Right lobe of liver (tissue), 6 donors: ENCODE measurements around the gene SELENOP. TPM values are rescaled to one million over a fixed set of nuclear protein-coding genes. Genes with fewer than 3 reads are reported as not detected.

Source experiments
- ATAC-seq, 4 donors: fragments of 200-7000 bp; cut with Tn5 transposase; one replicate each; pipeline ENCODE4 v1.9.1; 2020; ENCODE audit warnings: mild to moderate bottlenecking in 4 of 4, moderate library complexity in 4 of 4
- DNase-seq, 3 donors: peaks; one replicate each; pipeline ENCODE4 v3.0.0-alpha.2; 2020
- H3K27ac ChIP-seq, 3 donors: fragments of 200-600 bp; one replicate each; pipeline ENCODE4 v1.8.0; 2022
- H3K27me3 ChIP-seq, 2 donors: fragments of 200-600 bp; one replicate each; pipeline ENCODE4 v1.8.0; 2022
- H3K36me3 ChIP-seq, 4 donors: fragments of 200-600 bp; sonication (generic) in 1 of 4; one replicate each; pipeline versions ENCODE4 v1.5.1 to v1.8.0; 2017 to 2022; ENCODE audit warnings: control low read depth in 1 of 4
- H3K4me1 ChIP-seq, 4 donors: fragments of 200-600 bp; sonication (generic) in 1 of 4; one replicate each; pipeline versions ENCODE4 v1.5.1 to v1.8.0; 2017 to 2022; ENCODE audit warnings: control low read depth in 1 of 4
- H3K4me3 ChIP-seq, 3 donors: fragments of 200-600 bp; one replicate each; pipeline ENCODE4 v1.8.0; 2022
- H3K9me3 ChIP-seq, 4 donors: fragments of 200-600 bp; sonication (generic) in 1 of 4; one replicate each; pipeline versions ENCODE4 v1.5.1 to v1.8.0; 2017 to 2022; ENCODE audit warnings: control low read depth in 1 of 4
- POLR2A ChIP-seq: fragments of 450-650 bp; IDR thresholded peaks from one replicate; pipeline ENCODE4 v1.6.1; 2017; ENCODE audit warnings: antibody characterized with exemption, mild to moderate bottlenecking
- WGBS: methylation state at CpG from one replicate; pipeline ENCODE4 v1.1.6; 2018; ENCODE audit warnings: low coverage, low lambda C conversion rate; ENCODE audit not compliant: insufficient coverage; ENCODE audit errors: missing lambda C conversion rate; 5-methylcytosine and 5-hydroxymethylcytosine counted together
- intact Hi-C, 2 donors: fragments of 100-400 bp; cut with DNase I; formaldehyde crosslinking; loops; one replicate each; pipeline versions ENCODE4 v1.11.2 to v1.14.1; 2022
- total RNA-seq, 6 experiments: library from RNA; depleted of rRNA in 2 of 6; stranded (reverse); fragments of >200 nt in 2 of 6; fragmentation: NEBNext Ultra II Directional in 3 of 6; extraction: Animal tissue kit (Norgen Biotek cat#: 25700) in 3 of 6; gene quantifications; one replicate each; pipeline versions ENCODE4 v1.1.0 to v1.2.4, GENCODE V29; 2016 to 2023
- TF ChIP-seq, protein P1 (sequence below), 4 donors: fragments of 200-600 bp in 3 of 4; fragments of 450-650 bp in 1 of 4; IDR thresholded peaks; one replicate each; pipeline versions ENCODE4 v1.5.1 to v1.8.0; 2016 to 2022; ENCODE audit warnings: antibody characterized with exemption in 4 of 4, mild to moderate bottlenecking in 2 of 4
- donor health status: DM: no; HTN: yes; CAD: no.
- donor health status: DM: no; HTN: no; CAD: no.
- donor health status: DM: no; HTN: no; CAD: no.
- donor health status: DM: no; HTN: yes; CAD: no.
- donor health status: DM: no; HTN: yes; CAD: no.

SELENOP gene
- total RNA-seq, 6 experiments from 2014 or later, result 1,892 to 2,891 (median 2,149) TPM

DNA sequence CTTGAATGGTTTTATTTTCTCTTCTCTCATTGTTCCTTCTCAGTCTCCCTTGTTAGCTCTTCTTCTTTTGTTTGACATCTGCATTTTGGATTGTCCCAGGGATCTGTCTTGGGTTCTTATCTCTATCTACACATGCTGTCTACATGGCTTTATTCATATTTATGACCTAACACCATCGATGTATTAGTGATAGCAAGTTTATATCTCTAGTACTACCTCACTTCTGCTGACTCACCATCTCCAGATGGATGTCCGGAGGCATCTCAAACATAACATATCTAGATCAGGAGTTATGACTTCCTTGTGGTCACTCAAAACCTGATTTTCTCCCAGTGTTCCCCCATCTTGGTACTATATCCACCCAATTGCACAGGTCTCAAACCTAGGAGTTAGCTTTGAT, 19.2 kb upstream of the SELENOP start:
- 63% methylated on average over 1 of the region's 2 CpGs for WGBS
- no peak for ATAC-seq
- TF ChIP-seq, protein P1, sequence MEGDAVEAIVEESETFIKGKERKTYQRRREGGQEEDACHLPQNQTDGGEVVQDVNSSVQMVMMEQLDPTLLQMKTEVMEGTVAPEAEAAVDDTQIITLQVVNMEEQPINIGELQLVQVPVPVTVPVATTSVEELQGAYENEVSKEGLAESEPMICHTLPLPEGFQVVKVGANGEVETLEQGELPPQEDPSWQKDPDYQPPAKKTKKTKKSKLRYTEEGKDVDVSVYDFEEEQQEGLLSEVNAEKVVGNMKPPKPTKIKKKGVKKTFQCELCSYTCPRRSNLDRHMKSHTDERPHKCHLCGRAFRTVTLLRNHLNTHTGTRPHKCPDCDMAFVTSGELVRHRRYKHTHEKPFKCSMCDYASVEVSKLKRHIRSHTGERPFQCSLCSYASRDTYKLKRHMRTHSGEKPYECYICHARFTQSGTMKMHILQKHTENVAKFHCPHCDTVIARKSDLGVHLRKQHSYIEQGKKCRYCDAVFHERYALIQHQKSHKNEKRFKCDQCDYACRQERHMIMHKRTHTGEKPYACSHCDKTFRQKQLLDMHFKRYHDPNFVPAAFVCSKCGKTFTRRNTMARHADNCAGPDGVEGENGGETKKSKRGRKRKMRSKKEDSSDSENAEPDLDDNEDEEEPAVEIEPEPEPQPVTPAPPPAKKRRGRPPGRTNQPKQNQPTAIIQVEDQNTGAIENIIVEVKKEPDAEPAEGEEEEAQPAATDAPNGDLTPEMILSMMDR (IDR thresholded peaks at IDR 0.05), result no peak
- TF ChIP-seq POLR2A, result no peak

GRCh38 chr5:42828671-42829070, 17.0 kb upstream of the SELENOP start:
- H3K4me3 ChIP-seq, result no peak overlapping the region
- H3K9me3 ChIP-seq, result no peaks in the 10 kb centered on the region
- H3K4me1 ChIP-seq, result peaks cover 0 to 26% (median 4%) of the 10 kb centered on the region in 4 donors
- TF ChIP-seq, protein P1 (IDR thresholded peaks at IDR 0.05), result no peak
- TF ChIP-seq POLR2A, result no peak
- no peaks in the 10 kb centered on the region for H3K36me3 ChIP-seq
- H3K27me3 ChIP-seq, result no peaks in the 10 kb centered on the region
- ATAC-seq (no peak), DNase-seq (no peak)
- no peak overlapping the region for H3K27ac ChIP-seq
- intact Hi-C loops, result no loop called here
- 87% methylated on average over 2 of the region's 2 CpGs for WGBS

More for the DNA sequence above, 19.2 kb upstream of the SELENOP start:
- Histone ChIP-seq H3K4me3 (no peak overlapping the region), H3K36me3 (no peaks in the 10 kb centered on the region), H3K4me1 (peaks cover 0 to 12% (median 0%) of the 10 kb centered on the region in 4 donors), H3K27me3 (no peaks in the 10 kb centered on the region), H3K9me3 (no peaks in the 10 kb centered on the region), H3K27ac (no peak overlapping the region)
- no peak for DNase-seq
- intact Hi-C loops, result no loop called here

DNA sequence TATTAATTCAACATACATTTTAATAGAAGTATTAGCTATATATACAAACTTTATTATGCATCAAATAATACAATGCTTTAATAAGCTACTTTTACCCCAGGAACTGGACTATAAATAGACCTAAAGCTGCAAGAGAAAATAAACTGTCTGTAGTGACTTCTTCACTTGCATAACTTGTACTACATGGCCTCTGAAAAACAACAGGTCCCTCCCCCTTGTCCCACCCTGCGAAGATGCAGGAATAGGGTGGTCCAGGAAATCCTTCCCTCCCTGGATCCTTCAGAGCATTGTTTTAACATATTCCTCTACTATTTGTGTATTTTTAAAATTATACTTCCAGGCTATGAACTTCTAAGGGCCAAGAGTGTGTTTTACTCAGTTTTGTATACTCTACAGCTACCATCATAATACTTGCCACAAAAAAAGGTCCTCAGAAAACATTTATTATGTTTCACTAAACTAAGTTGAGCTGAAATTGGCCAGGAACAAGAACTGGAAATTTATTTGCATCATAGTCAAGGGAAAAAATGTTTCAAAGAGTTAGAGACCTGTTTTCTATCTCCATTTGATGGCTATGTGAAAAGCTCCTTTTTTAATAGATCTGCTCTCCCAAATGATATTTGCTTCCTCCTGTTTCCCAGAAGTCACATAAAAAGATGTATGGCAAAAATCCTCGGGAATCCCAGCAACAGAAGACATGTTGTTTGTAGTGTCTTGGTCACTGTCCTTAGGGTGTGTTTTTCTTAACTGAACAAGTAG, 15.2 kb upstream of the SELENOP start:
- intact Hi-C loops, result no loop called here
- ATAC-seq (no peak), DNase-seq (no peak)
- no peaks in the 10 kb centered on the region for H3K27me3 ChIP-seq
- TF ChIP-seq, protein P1 (IDR thresholded peaks at IDR 0.05), result no peak
- no peak for TF ChIP-seq POLR2A
- H3K27ac ChIP-seq, result no peak overlapping the region
- no peaks in the 10 kb centered on the region for H3K36me3 ChIP-seq
- H3K4me3 ChIP-seq, result no peak overlapping the region
- H3K9me3 ChIP-seq, result no peaks in the 10 kb centered on the region
- 55% methylated on average over 2 of the region's 2 CpGs for WGBS
- H3K4me1 ChIP-seq, result peaks cover 0 to 39% (median 4%) of the 10 kb centered on the region in 4 donors

GRCh38 chr5:42825422-42826148, 13.9 kb upstream of the SELENOP start:
- peak overlapping the region in 2 of 3 donors; percentile 52 to 66 for H3K27ac ChIP-seq
- H3K9me3 ChIP-seq, result no peaks in the 10 kb centered on the region
- no peaks in the 10 kb centered on the region for H3K36me3 ChIP-seq
- TF ChIP-seq, protein P1 (IDR thresholded peaks at IDR 0.05), result no peak
- no peak for TF ChIP-seq POLR2A
- peak in 1 of 3 donors; percentile 61 for DNase-seq
- WGBS, result 26% methylated on average over 8 of the region's 9 CpGs
- H3K4me3 ChIP-seq, result peak overlapping the region; percentile 6 to 45 (median 13)
- peak; percentile 72 to 79 (median 78) for ATAC-seq
- no peaks in the 10 kb centered on the region for H3K27me3 ChIP-seq
- intact Hi-C loops, result no loop called here
- peaks cover 0 to 52% (median 4%) of the 10 kb centered on the region in 4 donors for H3K4me1 ChIP-seq
